BJ (cell line): ENCODE results near the gene PRKAG2. TPM values are rescaled to one million over a fixed set of nuclear protein-coding genes. Genes with fewer than 3 reads are reported as not detected.
"Not testable (repeated sequence)": the region's sequence is repeated elsewhere in the genome, so short reads cannot be mapped to it uniquely, and the experiment has no call there.

Source experiments
- CTCF ChIA-PET: fragments of 350-600 bp; formaldehyde crosslinking; extraction: SDS; loops from one replicate; lab custom pipeline; 2021; ENCODE audit warnings: antibody characterized with exemption, inconsistent platforms; lab: Yijun Ruan, JAX
- POLR2A ChIA-PET: fragments of 300-600 bp; sonication (Branson Sonifier 250); formaldehyde crosslinking; extraction: SDS; loops from one replicate; lab custom pipeline; 2021; ENCODE audit warnings: antibody characterized with exemption; lab: Charles Lee
- DNase-seq: peaks from one replicate; pipeline ENCODE4 v3.0.0-alpha.2; 2011; ENCODE audit warnings: low read depth
- H3K27me3 ChIP-seq: 2 replicates; pipeline ENCODE4 v1.6.0; 2011; ENCODE audit warnings: low read length; ENCODE audit not compliant: control insufficient read depth, insufficient read depth
- H3K36me3 ChIP-seq: 2 replicates; pipeline ENCODE4 v1.5.1; 2011; ENCODE audit warnings: low read length; ENCODE audit not compliant: control insufficient read depth, insufficient read depth
- H3K4me3 ChIP-seq: 2 replicates; pipeline ENCODE4 v1.5.1; 2011; ENCODE audit warnings: low read depth, mild to moderate bottlenecking, control low read depth, low read length
- CTCF ChIP-seq: IDR thresholded peaks from 2 replicates; pipeline ENCODE4 v1.5.1; 2011; ENCODE audit warnings: low read depth, mild to moderate bottlenecking, control low read depth, inconsistent platforms, low read length, moderate library complexity; ENCODE audit not compliant: insufficient read depth
- polyA plus RNA-seq: library from polyadenylated mRNA; depleted of rRNA; stranded (reverse); fragments of >200 nt; gene quantifications from 2 replicates; pipeline ENCODE4 v1.2.3, GENCODE V29; 2011

PRKAG2 gene
- polyA plus RNA-seq, 1 experiment: 11.3 TPM

DNA sequence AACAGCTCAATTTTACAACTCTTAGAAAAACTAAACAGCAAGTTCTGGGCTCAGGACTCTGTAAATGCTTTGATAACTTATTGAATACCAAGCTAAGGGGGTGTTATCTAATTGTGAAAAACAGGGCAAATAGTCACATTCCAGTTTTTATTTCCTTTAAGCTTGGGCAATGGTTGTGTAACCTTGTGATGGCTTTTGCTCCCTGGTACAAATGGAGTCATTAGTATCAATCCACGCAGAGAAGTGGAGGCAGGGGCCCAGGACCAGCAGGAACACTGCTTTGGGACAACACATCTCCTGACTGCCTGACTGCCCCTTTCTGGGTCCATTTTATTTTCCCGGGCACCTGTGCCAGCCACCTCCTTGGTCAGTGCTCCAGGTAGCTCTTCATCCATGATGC is 5.8 kb upstream of the PRKAG2 start:
- no peaks in the 10 kb centered on the region for H3K36me3 ChIP-seq
- no peak for DNase-seq
- ChIA-PET CTCF (no interaction called here), POLR2A (no interaction called here)
- no peak overlapping the region for H3K4me3 ChIP-seq
- H3K27me3 ChIP-seq: peaks cover 19% of the 10 kb centered on the region
- no peak for TF ChIP-seq CTCF

DNA sequence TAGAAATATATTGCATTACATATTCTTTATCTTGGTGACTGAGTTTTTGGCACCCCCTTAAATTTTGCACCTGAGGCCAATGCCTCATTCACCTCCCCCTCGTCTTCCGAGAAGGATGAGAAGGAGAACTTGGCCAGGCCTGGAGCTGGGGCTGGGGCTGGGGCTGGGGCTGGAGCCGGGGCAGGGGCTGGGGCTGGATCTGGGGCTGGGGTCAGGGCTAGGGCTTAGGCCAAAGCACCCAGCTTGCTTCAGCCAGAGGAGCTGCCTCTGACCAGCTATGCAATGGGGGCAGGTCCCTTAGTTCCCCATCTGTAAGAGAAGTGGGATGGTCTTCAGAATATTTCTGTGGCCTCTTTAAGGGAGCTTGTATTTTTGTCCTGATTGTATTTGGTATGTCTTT is 3.8 kb upstream of the PRKAG2 start:
- no peaks in the 10 kb centered on the region for H3K36me3 ChIP-seq
- ChIA-PET CTCF (no interaction called here), POLR2A (no interaction called here)
- no peak overlapping the region for H3K4me3 ChIP-seq
- TF ChIP-seq CTCF: no peak
- no peak for DNase-seq
- H3K27me3 ChIP-seq: peaks cover 20% of the 10 kb centered on the region

DNA sequence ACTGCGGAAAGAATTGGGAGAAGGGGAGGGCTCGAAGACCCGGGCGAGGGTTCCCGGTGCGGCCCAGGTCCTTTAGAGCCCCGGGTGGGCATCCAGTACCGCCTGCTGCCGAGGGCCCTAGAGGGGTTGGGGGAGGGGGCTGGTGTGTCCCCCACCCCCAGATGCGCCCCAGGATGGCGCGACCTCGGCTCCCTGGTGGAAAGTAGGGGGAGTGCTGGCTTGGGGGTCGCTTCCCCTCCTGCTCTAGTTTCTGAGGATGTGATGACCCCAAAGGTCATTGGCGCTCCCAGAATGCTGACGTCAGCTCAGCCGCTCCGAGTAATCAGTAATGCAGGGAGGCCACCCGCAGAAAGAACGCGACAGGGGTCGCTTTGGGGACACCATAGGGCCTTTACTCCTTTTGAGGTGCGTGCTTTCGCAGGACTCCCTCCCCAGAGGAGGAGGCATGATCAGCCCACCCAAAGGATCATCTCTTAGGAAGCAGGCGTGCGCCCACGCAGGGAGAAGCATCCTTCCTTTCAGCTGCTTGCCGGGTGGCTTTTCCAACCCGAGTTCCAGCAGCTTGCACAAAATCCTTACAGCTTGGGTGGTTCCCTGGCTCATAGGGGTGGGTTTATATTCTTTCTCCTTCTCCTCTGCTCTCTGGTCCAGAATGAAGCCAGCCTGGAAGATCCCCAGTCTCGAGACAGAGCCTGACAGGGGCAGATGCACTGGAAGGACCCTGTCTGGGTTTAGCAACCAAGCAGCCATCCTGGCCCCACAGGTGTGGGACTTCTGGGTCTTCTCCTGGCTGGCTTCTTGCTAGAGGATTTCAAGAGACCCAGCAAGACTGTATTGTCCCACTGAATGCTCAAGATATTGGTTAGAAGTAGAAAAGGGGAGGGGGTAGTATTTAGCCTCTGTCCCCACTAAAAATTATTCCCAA is 1.3 kb upstream of the PRKAG2 start:
- Histone ChIP-seq H3K27me3 (peaks cover 22% of the 10 kb centered on the region), H3K36me3 (no peaks in the 10 kb centered on the region), H3K4me3 (no peak overlapping the region)
- no peak for TF ChIP-seq CTCF
- POLR2A ChIA-PET: no interaction called here
- no peak for DNase-seq
- CTCF ChIA-PET: no interaction called here

GRCh38 chr7:151875942-151876898 is 695 bp downstream of the PRKAG2 start:
- POLR2A ChIA-PET: interaction anchor here (0.6 kb wide), 1 partner anchor 698 kb away, joined by 4 read pairs; no protein-coding TSS in a partner anchor
- Histone ChIP-seq H3K4me3 (peak overlapping the region; percentile 43), H3K27me3 (peaks cover 24% of the 10 kb centered on the region), H3K36me3 (no peaks in the 10 kb centered on the region)
- CTCF ChIA-PET: no interaction called here
- no peak for TF ChIP-seq CTCF
- DNase-seq: no peak

DNA sequence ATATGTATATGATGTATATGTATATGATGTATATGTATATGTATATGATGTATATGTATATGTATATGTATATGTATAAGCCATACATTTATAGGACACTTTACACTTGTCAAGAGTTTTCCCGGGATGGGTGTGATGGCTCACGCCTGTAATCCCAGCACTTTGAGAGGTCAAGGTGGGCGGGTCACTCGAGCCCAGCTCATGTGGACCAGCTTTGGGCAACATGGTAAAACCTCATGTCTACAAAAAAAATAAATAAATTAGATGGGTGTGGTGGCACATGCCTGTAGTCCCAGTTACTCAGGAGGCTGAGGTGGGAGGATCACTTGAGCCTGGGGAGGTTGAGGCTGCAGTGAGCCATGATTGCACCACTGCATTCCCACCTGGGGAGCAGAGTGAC is 2.4 kb downstream of the PRKAG2 start:
- DNase-seq, H3K36me3 ChIP-seq, CTCF ChIA-PET, POLR2A ChIA-PET, H3K4me3 ChIP-seq: not testable (repeated sequence)
- peaks cover 24% of the 10 kb centered on the region for H3K27me3 ChIP-seq
